Psoas muscle (tissue), 8 donors: ENCODE results near the gene SLC25A3. TPM values are rescaled to one million over a fixed set of nuclear protein-coding genes. Genes with fewer than 3 reads are reported as not detected.
"Not testable (repeated sequence)": the region's sequence is repeated elsewhere in the genome, so short reads cannot be mapped to it uniquely, and the experiment has no call there.

Source experiments
- ATAC-seq, 4 donors: fragments of 200-7000 bp; cut with Tn5 transposase; one replicate each; pipeline ENCODE4 v1.9.1; 2020; ENCODE audit warnings: moderate library complexity in 3 of 4, mild to moderate bottlenecking in 2 of 4
- DNase-seq, 2 donors: peaks; one replicate each; pipeline ENCODE4 v3.0.0-alpha.2; 2020
- H3K27ac ChIP-seq: fragments of 200-600 bp; one replicate; pipeline ENCODE4 v1.8.0; 2022
- H3K27me3 ChIP-seq, 3 donors: fragments of 200-600 bp in 1 of 3; one replicate each; pipeline versions ENCODE4 v1.6.1 to v1.8.0; 2013 to 2022; ENCODE audit warnings: low read length in 2 of 3, mild to moderate bottlenecking in 2 of 3, moderate library complexity in 1 of 3; ENCODE audit not compliant: insufficient read depth in 3 of 3
- H3K36me3 ChIP-seq, 2 donors: fragments of 200-600 bp in 1 of 2; one replicate each; pipeline versions ENCODE4 v1.6.1 to v1.8.0; 2013 to 2022; ENCODE audit warnings: low read depth in 1 of 2, mild to moderate bottlenecking in 1 of 2, moderate library complexity in 1 of 2; ENCODE audit not compliant: insufficient read depth in 1 of 2
- H3K4me1 ChIP-seq: fragments of 200-600 bp; one replicate; pipeline ENCODE4 v1.8.0; 2022
- H3K4me3 ChIP-seq: fragments of 200-600 bp; one replicate; pipeline ENCODE4 v1.8.0; 2022; ENCODE audit warnings: mild to moderate bottlenecking
- H3K9me3 ChIP-seq: fragments of 200-600 bp; one replicate; pipeline ENCODE4 v1.8.0; 2022
- WGBS, 3 donors: extraction: QIAGEN DNeasy Blood & Tissue Kit; methylation state at CpG; one replicate each; pipeline versions ENCODE4 v1.1.6 to v1.1.7; 2013; 5-methylcytosine and 5-hydroxymethylcytosine counted together
- intact Hi-C, 2 donors: fragments of 100-400 bp; cut with DNase I; formaldehyde crosslinking; loops; one replicate each; pipeline versions ENCODE4 v1.11.0 to v1.14.2; 2022
- polyA plus RNA-seq, 3 donors: library from polyadenylated mRNA; stranded (reverse); fragments of 200-250 nt; gene quantifications; one replicate each; pipeline ENCODE4 v1.2.3, GENCODE V29; 2013
- total RNA-seq, 4 donors: library from RNA; stranded (reverse); fragmentation: NEBNext Ultra II Directional in 2 of 4; extraction: Animal tissue kit (Norgen Biotek cat#: 25700) in 2 of 4; gene quantifications; one replicate each; pipeline versions ENCODE4 v1.2.1 to v1.2.4, GENCODE V29; 2021 to 2023
- TF ChIP-seq, protein P1 (sequence below): fragments of 200-600 bp; IDR thresholded peaks from one replicate; pipeline ENCODE4 v1.8.0; 2022; ENCODE audit warnings: antibody characterized with exemption
- donor health status: healthy with polysubstance abuse.
- donor health status: DM: no; HTN: no; CAD: no; lungs with moderate emphysema.
- donor health status: Bipolar disorder and iron deficiency.
- donor health status: healthy.
- donor health status: DM: yes; HTN: yes; CAD: no.
- donor health status: DM: no; HTN: no; CAD: no.
- donor health status: DM: no; HTN: no; CAD: no.
- donor health status: DM: yes; HTN: yes; CAD: no.

Gene SLC25A3
- total and polyA plus RNA-seq, 7 donors = 665 to 2,071 (median 1,136) TPM

- H3K27me3 ChIP-seq = no peaks in the 10 kb centered on the region
- intact Hi-C loops = no loop called here
- TF ChIP-seq, protein P1, sequence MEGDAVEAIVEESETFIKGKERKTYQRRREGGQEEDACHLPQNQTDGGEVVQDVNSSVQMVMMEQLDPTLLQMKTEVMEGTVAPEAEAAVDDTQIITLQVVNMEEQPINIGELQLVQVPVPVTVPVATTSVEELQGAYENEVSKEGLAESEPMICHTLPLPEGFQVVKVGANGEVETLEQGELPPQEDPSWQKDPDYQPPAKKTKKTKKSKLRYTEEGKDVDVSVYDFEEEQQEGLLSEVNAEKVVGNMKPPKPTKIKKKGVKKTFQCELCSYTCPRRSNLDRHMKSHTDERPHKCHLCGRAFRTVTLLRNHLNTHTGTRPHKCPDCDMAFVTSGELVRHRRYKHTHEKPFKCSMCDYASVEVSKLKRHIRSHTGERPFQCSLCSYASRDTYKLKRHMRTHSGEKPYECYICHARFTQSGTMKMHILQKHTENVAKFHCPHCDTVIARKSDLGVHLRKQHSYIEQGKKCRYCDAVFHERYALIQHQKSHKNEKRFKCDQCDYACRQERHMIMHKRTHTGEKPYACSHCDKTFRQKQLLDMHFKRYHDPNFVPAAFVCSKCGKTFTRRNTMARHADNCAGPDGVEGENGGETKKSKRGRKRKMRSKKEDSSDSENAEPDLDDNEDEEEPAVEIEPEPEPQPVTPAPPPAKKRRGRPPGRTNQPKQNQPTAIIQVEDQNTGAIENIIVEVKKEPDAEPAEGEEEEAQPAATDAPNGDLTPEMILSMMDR = no peak
- no peak overlapping the region for H3K4me3 ChIP-seq
- H3K9me3 ChIP-seq = no peaks in the 10 kb centered on the region
- ATAC-seq (peak in 2 of 4 donors; percentile 45 to 56), DNase-seq (no peak)
- 33 to 77% (median 43%) methylated on average over 1 of the region's 1 CpG for WGBS, 3 donors
- no peak overlapping the region for H3K27ac ChIP-seq
- H3K36me3 ChIP-seq = no peaks in the 10 kb centered on the region
- H3K4me1 ChIP-seq = no peaks in the 10 kb centered on the region
Measured at GRCh38 chr12:98574110-98574509, 19.4 kb upstream of the SLC25A3 start.

GRCh38 chr12:98575013-98575412 is 18.5 kb upstream of the SLC25A3 start:
- ATAC-seq = no peak
- TF ChIP-seq, protein P1 = no peak
- intact Hi-C loops = no loop called here
- no peaks in the 10 kb centered on the region for H3K27me3 ChIP-seq
- no peaks in the 10 kb centered on the region for H3K36me3 ChIP-seq
- H3K4me1 ChIP-seq = no peaks in the 10 kb centered on the region
- H3K4me3 ChIP-seq = no peak overlapping the region
- H3K27ac ChIP-seq = no peak overlapping the region
- DNase-seq = no peak
- 92 to 100% (median 94%) methylated on average over 4 of the region's 4 CpGs for WGBS, 3 donors
- H3K9me3 ChIP-seq = no peaks in the 10 kb centered on the region

DNA sequence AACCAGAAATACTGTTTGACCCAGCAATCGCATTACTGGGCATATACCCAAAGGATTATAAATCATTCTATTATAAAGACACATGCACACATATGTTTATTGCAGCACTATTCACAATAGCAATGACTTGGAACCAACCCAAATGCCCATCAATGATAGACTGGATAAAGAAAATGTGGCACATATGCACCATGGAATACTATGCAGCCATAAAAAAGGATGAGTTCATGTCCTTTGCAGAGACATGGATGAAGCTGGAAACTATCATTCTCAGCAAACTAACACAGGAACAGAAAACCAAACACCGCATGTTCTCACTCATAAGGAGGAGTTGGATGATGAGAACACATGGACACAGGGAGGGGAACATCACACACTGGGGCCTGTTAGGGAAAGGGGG is 16.7 kb upstream of the SLC25A3 start:
- intact Hi-C loops, H3K4me1 ChIP-seq, H3K27me3 ChIP-seq, H3K9me3 ChIP-seq, H3K36me3 ChIP-seq, H3K27ac ChIP-seq, ATAC-seq, DNase-seq, H3K4me3 ChIP-seq: not testable (repeated sequence)
- 91 to 95% (median 92%) methylated on average over 2 of the region's 2 CpGs for WGBS, 3 donors

DNA sequence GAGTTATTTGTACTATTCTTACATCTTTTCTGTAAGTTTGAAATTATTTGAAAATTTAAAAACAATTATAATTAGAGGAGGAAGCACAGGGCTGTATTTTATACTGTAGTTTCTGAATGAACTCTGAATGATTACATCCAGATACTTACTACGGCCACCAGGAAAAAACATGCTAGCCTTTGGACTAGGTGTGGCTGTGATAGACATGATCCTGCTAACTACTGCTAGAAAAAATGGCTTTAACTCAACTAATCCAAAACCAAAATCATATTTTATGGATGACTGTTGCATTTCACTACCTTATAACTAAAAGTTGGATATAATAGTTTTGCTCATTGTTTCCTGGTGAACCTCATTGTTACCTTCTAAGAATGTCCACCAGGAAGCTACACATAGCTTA is 15.1 kb upstream of the SLC25A3 start:
- 88 to 93% (median 92%) methylated on average over 1 of the region's 1 CpG for WGBS, 3 donors
- no peaks in the 10 kb centered on the region for H3K36me3 ChIP-seq
- no peak for DNase-seq
- no peak overlapping the region for H3K27ac ChIP-seq
- H3K9me3 ChIP-seq = no peaks in the 10 kb centered on the region
- ATAC-seq = no peak
- H3K4me3 ChIP-seq = no peak overlapping the region
- TF ChIP-seq, protein P1 = no peak
- H3K4me1 ChIP-seq = no peaks in the 10 kb centered on the region
- intact Hi-C loops = no loop called here
- no peaks in the 10 kb centered on the region for H3K27me3 ChIP-seq

- intact Hi-C loops = no loop called here
- Histone ChIP-seq H3K27me3 (no peaks in the 10 kb centered on the region), H3K36me3 (no peaks in the 10 kb centered on the region), H3K9me3 (no peaks in the 10 kb centered on the region), H3K27ac (no peak overlapping the region), H3K4me1 (no peaks in the 10 kb centered on the region), H3K4me3 (no peak overlapping the region)
- DNase-seq (no peak), ATAC-seq (no peak)
- TF ChIP-seq, protein P1 = no peak
- WGBS, 3 donors = 73 to 75% (median 73%) methylated on average over 2 of the region's 2 CpGs
Measured at GRCh38 chr12:98578821-98579220, 14.7 kb upstream of the SLC25A3 start.
